ENCODE measurements around the gene AFF3. TPM values are rescaled to one million over a fixed set of nuclear protein-coding genes. Genes with fewer than 3 reads are reported as not detected.

The AFF3 gene
- total and polyA plus RNA-seq, 7 experiments from 2014 or later = 3.0 to 24.1 (median 19.8) TPM

GRCh38 chr2:100039291-100039980 is 103.0 kb downstream of the AFF3 start:
- Histone ChIP-seq H3K27ac (ENCODE audit: low read depth, low read length) (no peak overlapping the region), H3K27me3 (ENCODE audit: control insufficient read depth in 2 of 2, insufficient read depth in 2 of 2, low read length in 2 of 2) (no peaks in the 10 kb centered on the region), H3K36me3 (ENCODE audit: control insufficient read depth in 2 of 3, insufficient read depth in 3 of 3, low read length in 3 of 3) (no peaks in the 10 kb centered on the region), H3K9me3 (ENCODE audit: control insufficient read depth in 2 of 3, low read length in 3 of 3) (no peaks in the 10 kb centered on the region), H3K4me3 (ENCODE audit: low read length) (no peak overlapping the region), H3K4me1 (ENCODE audit: control insufficient read depth in 2 of 2, insufficient read depth in 2 of 2, low read length in 2 of 2) (no peaks in the 10 kb centered on the region)
- ChIA-PET POLR2A (no interaction called here), CTCF (no interaction called here)
- DNase-seq (no peak), ATAC-seq (no peak)
- no peak overlapping the region for H3K27ac Mint-ChIP-seq
- no peaks in the 10 kb centered on the region for H3K27me3 Mint-ChIP-seq
- H3K4me1 Mint-ChIP-seq = peaks cover 0 to 2% (median 0%) of the 10 kb centered on the region in 7 donors
- H3K4me3 Mint-ChIP-seq = no peak overlapping the region
- H3K9me3 Mint-ChIP-seq = peaks cover 0 to 3% (median 0%) of the 10 kb centered on the region in 11 donors
- peaks cover 0 to 13% (median 0%) of the 10 kb centered on the region in 5 donors for H3K36me3 Mint-ChIP-seq
- intact Hi-C loops (cut with micrococcal nuclease) = no loop called here

GRCh38 chr2:100038011-100038410 is 104.4 kb downstream of the AFF3 start:
- Histone ChIP-seq H3K27ac (ENCODE audit: low read depth, low read length) (no peak overlapping the region), H3K4me1 (ENCODE audit: control insufficient read depth in 2 of 2, insufficient read depth in 2 of 2, low read length in 2 of 2) (no peaks in the 10 kb centered on the region), H3K4me3 (ENCODE audit: low read length) (no peak overlapping the region), H3K36me3 (ENCODE audit: control insufficient read depth in 2 of 3, insufficient read depth in 3 of 3, low read length in 3 of 3) (no peaks in the 10 kb centered on the region), H3K27me3 (ENCODE audit: control insufficient read depth in 2 of 2, insufficient read depth in 2 of 2, low read length in 2 of 2) (no peaks in the 10 kb centered on the region), H3K9me3 (ENCODE audit: control insufficient read depth in 2 of 3, low read length in 3 of 3) (no peaks in the 10 kb centered on the region)
- DNase-seq (no peak), ATAC-seq (no peak)
- Mint-ChIP-seq H3K27me3 (no peaks in the 10 kb centered on the region), H3K4me3 (no peak overlapping the region), H3K4me1 (peaks cover 0 to 2% (median 0%) of the 10 kb centered on the region in 7 donors), H3K9me3 (peaks cover 0 to 3% (median 0%) of the 10 kb centered on the region in 11 donors), H3K36me3 (peaks cover 0 to 7% (median 0%) of the 10 kb centered on the region in 5 donors), H3K27ac (no peak overlapping the region)
- CTCF ChIA-PET = no interaction called here
- POLR2A ChIA-PET = interaction anchor here (0.6 kb wide), 1 partner anchor 22 kb away, joined by 3 read pairs; no protein-coding TSS in a partner anchor
- intact Hi-C loops (cut with micrococcal nuclease) = no loop called here

- ATAC-seq = no peak
- POLR2A ChIA-PET = interaction anchor here (0.7 kb wide), 1 partner anchor 159 kb away, joined by 3 read pairs; no protein-coding TSS in a partner anchor
- intact Hi-C loops (cut with micrococcal nuclease) = no loop called here
- H3K27me3 Mint-ChIP-seq = no peaks in the 10 kb centered on the region
- no peaks in the 10 kb centered on the region for H3K27me3 ChIP-seq (ENCODE audit: control insufficient read depth in 2 of 2, insufficient read depth in 2 of 2, low read length in 2 of 2)
- no peaks in the 10 kb centered on the region for H3K4me1 ChIP-seq (ENCODE audit: control insufficient read depth in 2 of 2, insufficient read depth in 2 of 2, low read length in 2 of 2)
- H3K9me3 Mint-ChIP-seq = peaks cover 0 to 3% (median 0%) of the 10 kb centered on the region in 11 donors
- no peaks in the 10 kb centered on the region for H3K36me3 ChIP-seq (ENCODE audit: control insufficient read depth in 2 of 3, insufficient read depth in 3 of 3, low read length in 3 of 3)
- peaks cover 0 to 2% (median 0%) of the 10 kb centered on the region in 7 donors for H3K4me1 Mint-ChIP-seq
- no peak overlapping the region for H3K27ac Mint-ChIP-seq
- no peak overlapping the region for H3K27ac ChIP-seq (ENCODE audit: low read depth, low read length)
- H3K4me3 Mint-ChIP-seq = no peak overlapping the region
- H3K4me3 ChIP-seq (ENCODE audit: low read length) = no peak overlapping the region
- H3K9me3 ChIP-seq (ENCODE audit: control insufficient read depth in 2 of 3, low read length in 3 of 3) = no peaks in the 10 kb centered on the region
- CTCF ChIA-PET = no interaction called here
- no peak for DNase-seq
- peaks cover 0 to 7% (median 0%) of the 10 kb centered on the region in 5 donors for H3K36me3 Mint-ChIP-seq
Observed at GRCh38 chr2:100036793-100037192, 105.6 kb downstream of the AFF3 start.

GRCh38 chr2:100036026-100036425 is 106.4 kb downstream of the AFF3 start:
- CTCF ChIA-PET = no interaction called here
- Mint-ChIP-seq H3K36me3 (peaks cover 0 to 10% (median 0%) of the 10 kb centered on the region in 5 donors), H3K4me1 (peaks cover 0 to 2% (median 0%) of the 10 kb centered on the region in 7 donors), H3K27me3 (no peaks in the 10 kb centered on the region), H3K4me3 (no peak overlapping the region), H3K27ac (no peak overlapping the region), H3K9me3 (peaks cover 0 to 3% (median 0%) of the 10 kb centered on the region in 11 donors)
- Histone ChIP-seq H3K4me1 (ENCODE audit: control insufficient read depth in 2 of 2, insufficient read depth in 2 of 2, low read length in 2 of 2) (no peaks in the 10 kb centered on the region), H3K36me3 (ENCODE audit: control insufficient read depth in 2 of 3, insufficient read depth in 3 of 3, low read length in 3 of 3) (no peaks in the 10 kb centered on the region), H3K4me3 (ENCODE audit: low read length) (no peak overlapping the region), H3K9me3 (ENCODE audit: control insufficient read depth in 2 of 3, low read length in 3 of 3) (no peaks in the 10 kb centered on the region), H3K27ac (ENCODE audit: low read depth, low read length) (no peak overlapping the region), H3K27me3 (ENCODE audit: control insufficient read depth in 2 of 2, insufficient read depth in 2 of 2, low read length in 2 of 2) (no peaks in the 10 kb centered on the region)
- intact Hi-C loops (cut with micrococcal nuclease) = no loop called here
- DNase-seq (no peak), ATAC-seq (no peak)
- POLR2A ChIA-PET = no interaction called here

- Mint-ChIP-seq H3K9me3 (peaks cover 0 to 4% (median 0%) of the 10 kb centered on the region in 11 donors), H3K27me3 (no peaks in the 10 kb centered on the region), H3K36me3 (peaks cover 0 to 6% (median 4%) of the 10 kb centered on the region in 5 donors), H3K4me1 (peaks cover 0 to 2% (median 0%) of the 10 kb centered on the region in 7 donors), H3K4me3 (no peak overlapping the region), H3K27ac (no peak overlapping the region)
- ChIA-PET CTCF (interaction anchor here (0.7 kb wide), 1 partner anchor 46 kb away, joined by 3 read pairs; no protein-coding TSS in a partner anchor), POLR2A (no interaction called here)
- ATAC-seq (no peak), DNase-seq (no peak)
- H3K9me3 ChIP-seq (ENCODE audit: control insufficient read depth in 2 of 3, low read length in 3 of 3) = no peaks in the 10 kb centered on the region
- H3K36me3 ChIP-seq (ENCODE audit: control insufficient read depth in 2 of 3, insufficient read depth in 3 of 3, low read length in 3 of 3) = no peaks in the 10 kb centered on the region
- H3K4me1 ChIP-seq (ENCODE audit: control insufficient read depth in 2 of 2, insufficient read depth in 2 of 2, low read length in 2 of 2) = no peaks in the 10 kb centered on the region
- H3K4me3 ChIP-seq (ENCODE audit: low read length) = no peak overlapping the region
- no peak overlapping the region for H3K27ac ChIP-seq (ENCODE audit: low read depth, low read length)
- intact Hi-C loops (cut with micrococcal nuclease) = no loop called here
- H3K27me3 ChIP-seq (ENCODE audit: control insufficient read depth in 2 of 2, insufficient read depth in 2 of 2, low read length in 2 of 2) = no peaks in the 10 kb centered on the region
Observed at GRCh38 chr2:100034431-100034830, 108.0 kb downstream of the AFF3 start.

GRCh38 chr2:100033976-100034375 is 108.4 kb downstream of the AFF3 start:
- H3K27me3 Mint-ChIP-seq = no peaks in the 10 kb centered on the region
- Histone ChIP-seq H3K36me3 (ENCODE audit: control insufficient read depth in 2 of 3, insufficient read depth in 3 of 3, low read length in 3 of 3) (no peaks in the 10 kb centered on the region), H3K4me3 (ENCODE audit: low read length) (no peak overlapping the region), H3K9me3 (ENCODE audit: control insufficient read depth in 2 of 3, low read length in 3 of 3) (no peaks in the 10 kb centered on the region), H3K4me1 (ENCODE audit: control insufficient read depth in 2 of 2, insufficient read depth in 2 of 2, low read length in 2 of 2) (no peaks in the 10 kb centered on the region), H3K27ac (ENCODE audit: low read depth, low read length) (no peak overlapping the region), H3K27me3 (ENCODE audit: control insufficient read depth in 2 of 2, insufficient read depth in 2 of 2, low read length in 2 of 2) (no peaks in the 10 kb centered on the region)
- peaks cover 0 to 2% (median 0%) of the 10 kb centered on the region in 7 donors for H3K4me1 Mint-ChIP-seq
- CTCF ChIA-PET = interaction anchor here (0.7 kb wide), 1 partner anchor 46 kb away, joined by 3 read pairs; no protein-coding TSS in a partner anchor
- POLR2A ChIA-PET = no interaction called here
- intact Hi-C loops (cut with micrococcal nuclease) = no loop called here
- H3K36me3 Mint-ChIP-seq = peaks cover 0 to 9% (median 4%) of the 10 kb centered on the region in 5 donors
- H3K27ac Mint-ChIP-seq = no peak overlapping the region
- ATAC-seq (no peak), DNase-seq (no peak)
- no peak overlapping the region for H3K4me3 Mint-ChIP-seq
- peaks cover 0 to 4% (median 0%) of the 10 kb centered on the region in 11 donors for H3K9me3 Mint-ChIP-seq

- DNase-seq = no peak
- POLR2A ChIA-PET = no interaction called here
- CTCF ChIA-PET = no interaction called here
- Mint-ChIP-seq H3K27ac (no peak overlapping the region), H3K4me1 (peaks cover 0 to 2% (median 0%) of the 10 kb centered on the region in 7 donors), H3K4me3 (no peak overlapping the region), H3K36me3 (peaks cover 0 to 9% (median 4%) of the 10 kb centered on the region in 5 donors), H3K27me3 (no peaks in the 10 kb centered on the region), H3K9me3 (peaks cover 0 to 4% (median 0%) of the 10 kb centered on the region in 11 donors)
- intact Hi-C loops (cut with micrococcal nuclease) = no loop called here
- no peaks in the 10 kb centered on the region for H3K9me3 ChIP-seq (ENCODE audit: control insufficient read depth in 2 of 3, low read length in 3 of 3)
- no peak overlapping the region for H3K4me3 ChIP-seq (ENCODE audit: low read length)
- no peak for ATAC-seq
- H3K4me1 ChIP-seq (ENCODE audit: control insufficient read depth in 2 of 2, insufficient read depth in 2 of 2, low read length in 2 of 2) = no peaks in the 10 kb centered on the region
- H3K27me3 ChIP-seq (ENCODE audit: control insufficient read depth in 2 of 2, insufficient read depth in 2 of 2, low read length in 2 of 2) = no peaks in the 10 kb centered on the region
- no peaks in the 10 kb centered on the region for H3K36me3 ChIP-seq (ENCODE audit: control insufficient read depth in 2 of 3, insufficient read depth in 3 of 3, low read length in 3 of 3)
- H3K27ac ChIP-seq (ENCODE audit: low read depth, low read length) = no peak overlapping the region
Observed at GRCh38 chr2:100031604-100032003, 110.8 kb downstream of the AFF3 start.
